Nephron (organoid): ENCODE data around the gene BORCS5.
A peak's percentile ranks its signal among the peaks of the same experiment; 100 is the strongest.

Experiments
- H3K27ac Mint-ChIP-seq, 3 experiments: 2 replicates each; pipeline ENCODE4 v1.8.0; 2020; ENCODE audit warnings: mixed read lengths in 3 of 3, mild to moderate bottlenecking in 2 of 3, moderate library complexity in 1 of 3
- H3K27me3 Mint-ChIP-seq: 2 replicates; pipeline ENCODE4 v1.8.0; 2021; ENCODE audit warnings: low read depth, mild to moderate bottlenecking, moderate library complexity, mixed read lengths
- H3K36me3 Mint-ChIP-seq: 2 replicates; pipeline ENCODE4 v1.8.0; 2020; ENCODE audit warnings: low read depth, mixed read lengths
- H3K4me1 Mint-ChIP-seq: 2 replicates; pipeline ENCODE4 v1.8.0; 2020; ENCODE audit warnings: mixed read lengths
- H3K4me3 Mint-ChIP-seq, 3 experiments: 2 replicates each; pipeline ENCODE4 v1.8.0; 2020; ENCODE audit warnings: mild to moderate bottlenecking in 3 of 3, mixed read lengths in 3 of 3, moderate library complexity in 2 of 3
- H3K9me3 Mint-ChIP-seq: 2 replicates; pipeline ENCODE4 v1.8.0; 2020; ENCODE audit warnings: mixed read lengths
- CTCF ChIP-seq, 3 experiments: fragments of 200-600 bp; sonication (generic); IDR thresholded peaks; one replicate each; pipeline ENCODE4 v1.5.0; 2021; ENCODE audit warnings: antibody characterized with exemption in 3 of 3; ENCODE audit not compliant: unreplicated experiment in 3 of 3

The BORCS5 gene

DNA sequence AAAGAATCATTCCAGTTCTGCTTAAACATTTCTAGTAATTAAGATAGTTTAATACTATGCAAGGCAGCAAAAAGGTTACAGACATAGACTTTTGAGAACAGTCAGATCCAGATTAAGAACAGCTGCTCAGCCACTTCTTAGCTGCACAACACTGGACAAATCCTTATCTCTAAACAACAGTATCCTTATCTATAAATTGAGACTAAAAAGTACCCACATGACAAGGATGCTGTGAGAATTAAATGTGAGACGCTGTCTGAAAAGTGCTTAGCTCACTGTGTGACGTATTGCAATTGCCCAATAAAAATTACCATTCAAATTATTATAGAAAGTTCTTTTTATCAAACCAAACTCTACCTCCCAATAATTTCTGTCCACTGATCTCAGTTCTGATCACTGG, 35.5 kb downstream of the BORCS5 start:
- H3K4me3 Mint-ChIP-seq: no peak overlapping the region
- no peak for TF ChIP-seq CTCF (IDR thresholded peaks at IDR 0.05; ENCODE audit: unreplicated experiment in 3 of 3)
- H3K27ac Mint-ChIP-seq: peak overlapping the region in 1 of 3 experiments; percentile 2
- H3K36me3 Mint-ChIP-seq: no peaks in the 10 kb centered on the region
- no peaks in the 10 kb centered on the region for H3K9me3 Mint-ChIP-seq
- no peaks in the 10 kb centered on the region for H3K27me3 Mint-ChIP-seq
- peaks cover 32% of the 10 kb centered on the region for H3K4me1 Mint-ChIP-seq

DNA sequence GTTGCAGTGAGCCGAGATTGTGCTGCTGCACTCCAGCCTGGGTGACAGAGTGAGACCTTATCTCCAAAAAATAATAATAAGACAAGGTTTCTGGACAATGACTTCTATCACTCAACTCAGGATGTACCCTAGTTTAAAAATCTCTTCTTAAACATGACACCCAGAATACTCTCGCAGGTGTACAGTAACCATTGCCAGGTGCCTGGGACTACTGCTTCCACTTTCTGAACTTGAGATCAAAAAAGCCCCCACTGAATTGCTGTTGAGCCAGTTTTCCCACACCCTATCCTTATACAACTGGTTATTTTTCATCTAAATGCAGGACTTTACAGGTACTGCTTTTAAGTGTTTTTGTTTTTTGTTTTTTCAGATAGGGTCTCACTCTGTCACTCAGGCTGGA, 36.3 kb downstream of the BORCS5 start:
- no peak for TF ChIP-seq CTCF (IDR thresholded peaks at IDR 0.05; ENCODE audit: unreplicated experiment in 3 of 3)
- Mint-ChIP-seq H3K36me3 (no peaks in the 10 kb centered on the region), H3K4me1 (peaks cover 33% of the 10 kb centered on the region), H3K9me3 (no peaks in the 10 kb centered on the region), H3K27ac (no peak overlapping the region), H3K27me3 (no peaks in the 10 kb centered on the region), H3K4me3 (no peak overlapping the region)

- H3K27me3 Mint-ChIP-seq: no peaks in the 10 kb centered on the region
Observed at GRCh38 chr12:12396694-12397093, 39.8 kb downstream of the BORCS5 start.

GRCh38 chr12:12397184-12397583, 40.3 kb downstream of the BORCS5 start:
- H3K36me3 Mint-ChIP-seq: no peaks in the 10 kb centered on the region
- H3K4me3 Mint-ChIP-seq: peak overlapping the region in 2 of 3 experiments; percentile 24 to 26
- H3K4me1 Mint-ChIP-seq: peaks cover 39% of the 10 kb centered on the region
- TF ChIP-seq CTCF (IDR thresholded peaks at IDR 0.05; ENCODE audit: unreplicated experiment in 3 of 3): no peak
- no peaks in the 10 kb centered on the region for H3K27me3 Mint-ChIP-seq
- peak overlapping the region; percentile 81 to 96 (median 85) for H3K27ac Mint-ChIP-seq
- no peaks in the 10 kb centered on the region for H3K9me3 Mint-ChIP-seq

More at GRCh38 chr12:12396694-12397093, 39.8 kb downstream of the BORCS5 start:
- TF ChIP-seq CTCF (IDR thresholded peaks at IDR 0.05; ENCODE audit: unreplicated experiment in 3 of 3): no peak
- Mint-ChIP-seq H3K9me3 (no peaks in the 10 kb centered on the region), H3K4me3 (no peak overlapping the region), H3K27ac (peak overlapping the region; percentile 81 to 96 (median 85)), H3K36me3 (no peaks in the 10 kb centered on the region), H3K4me1 (peaks cover 41% of the 10 kb centered on the region)

- Mint-ChIP-seq H3K27me3 (no peaks in the 10 kb centered on the region), H3K9me3 (no peaks in the 10 kb centered on the region), H3K4me3 (peak overlapping the region in 2 of 3 experiments; percentile 0 to 22), H3K36me3 (no peaks in the 10 kb centered on the region), H3K4me1 (peaks cover 36% of the 10 kb centered on the region), H3K27ac (peak overlapping the region; percentile 81 to 96 (median 87))
- TF ChIP-seq CTCF (IDR thresholded peaks at IDR 0.05; ENCODE audit: unreplicated experiment in 3 of 3): no peak
Observed at GRCh38 chr12:12398026-12398859, 41.4 kb downstream of the BORCS5 start.

GRCh38 chr12:12399161-12399560, 42.3 kb downstream of the BORCS5 start:
- peak overlapping the region; percentile 24 to 96 (median 87) for H3K27ac Mint-ChIP-seq
- H3K4me1 Mint-ChIP-seq: peaks cover 36% of the 10 kb centered on the region

More at GRCh38 chr12:12399161-12399560, 42.3 kb downstream of the BORCS5 start:
- Mint-ChIP-seq H3K4me3 (no peak overlapping the region), H3K9me3 (no peaks in the 10 kb centered on the region), H3K27me3 (no peaks in the 10 kb centered on the region), H3K36me3 (no peaks in the 10 kb centered on the region)
- no peak for TF ChIP-seq CTCF (IDR thresholded peaks at IDR 0.05; ENCODE audit: unreplicated experiment in 3 of 3)
